Neural crest cell (in vitro differentiated cells): ENCODE measurements around the gene FKTN. TPM values are rescaled to one million over a fixed set of nuclear protein-coding genes. Genes with fewer than 3 reads are reported as not detected.
"Not testable (repeated sequence)": the region's sequence is repeated elsewhere in the genome, so short reads cannot be mapped to it uniquely, and the experiment has no call there.

Experiments
- DNase-seq: peaks from one replicate; pipeline ENCODE4 v3.0.0; 2021; ENCODE audit warnings: low read depth, mixed read lengths, low spot score
- H3K27ac Mint-ChIP-seq: one replicate; pipeline ENCODE4 v1.8.0; 2021; ENCODE audit warnings: mild to moderate bottlenecking, mixed read lengths; ENCODE audit not compliant: unreplicated experiment
- H3K27me3 Mint-ChIP-seq: 2 replicates; pipeline ENCODE4 v1.8.0; 2021; ENCODE audit warnings: low read depth, mild to moderate bottlenecking, mixed read lengths
- H3K36me3 Mint-ChIP-seq: 2 replicates; pipeline ENCODE4 v1.8.0; 2021; ENCODE audit warnings: low read depth, mild to moderate bottlenecking, mixed read lengths
- H3K4me1 Mint-ChIP-seq: 2 replicates; pipeline ENCODE4 v1.8.0; 2021; ENCODE audit warnings: mixed read lengths
- H3K4me3 Mint-ChIP-seq: one replicate; pipeline ENCODE4 v1.8.0; 2021; ENCODE audit warnings: mild to moderate bottlenecking, mixed read lengths
- H3K9me3 Mint-ChIP-seq: 2 replicates; pipeline ENCODE4 v1.8.0; 2021; ENCODE audit warnings: mixed read lengths
- total RNA-seq: library from RNA; stranded (reverse); gene quantifications from 2 replicates; pipeline ENCODE4 v1.2.1, GENCODE V29; 2021
- TF ChIP-seq, protein P1 (sequence below): fragments of 200-600 bp; sonication (generic); conservative IDR thresholded peaks from 2 replicates; pipeline ENCODE4 v1.5.0; 2021; ENCODE audit warnings: antibody characterized with exemption, mild to moderate bottlenecking

The FKTN gene
- total RNA-seq, 1 donor from 2014 or later: 19.7 TPM

DNA sequence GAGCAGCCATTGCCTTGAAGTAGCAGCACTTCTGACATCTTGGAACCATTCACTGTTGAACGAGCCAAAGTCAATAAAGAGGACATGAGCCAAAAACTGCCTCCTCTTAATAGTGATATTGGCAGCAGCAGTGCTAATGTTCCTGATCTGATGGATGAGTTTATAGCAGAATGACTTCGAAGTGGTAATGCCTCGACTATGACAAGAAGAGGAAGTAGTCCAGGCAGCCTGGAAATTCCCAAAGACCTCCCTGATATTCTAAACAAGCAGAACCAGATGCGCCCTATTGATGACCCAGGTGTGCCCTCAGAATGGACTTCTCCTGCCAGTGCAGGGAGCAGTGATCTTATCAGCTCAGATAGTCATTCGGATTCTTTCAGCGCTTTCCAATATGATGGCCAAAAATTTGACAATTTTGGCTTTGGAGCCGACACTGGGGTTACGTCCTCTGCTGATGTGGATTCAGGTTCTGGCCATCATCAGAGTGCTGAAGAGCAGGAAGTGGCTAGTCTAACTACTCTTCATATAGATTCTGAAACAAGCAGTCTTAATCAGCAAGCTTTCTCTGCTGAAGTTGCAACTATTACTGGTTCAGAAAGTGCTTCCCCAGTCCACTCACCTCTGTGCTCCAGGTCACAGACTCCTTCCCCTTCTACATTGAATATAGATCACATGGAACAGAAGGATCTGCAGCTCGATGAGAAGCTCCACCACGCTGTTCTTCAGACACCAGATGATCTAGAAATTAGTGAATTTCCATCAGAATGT is 35.1 kb upstream of the FKTN start:
- not testable (repeated sequence) for H3K27me3 Mint-ChIP-seq, H3K4me1 Mint-ChIP-seq
- peaks cover 21% of the 10 kb centered on the region for H3K9me3 Mint-ChIP-seq

DNA sequence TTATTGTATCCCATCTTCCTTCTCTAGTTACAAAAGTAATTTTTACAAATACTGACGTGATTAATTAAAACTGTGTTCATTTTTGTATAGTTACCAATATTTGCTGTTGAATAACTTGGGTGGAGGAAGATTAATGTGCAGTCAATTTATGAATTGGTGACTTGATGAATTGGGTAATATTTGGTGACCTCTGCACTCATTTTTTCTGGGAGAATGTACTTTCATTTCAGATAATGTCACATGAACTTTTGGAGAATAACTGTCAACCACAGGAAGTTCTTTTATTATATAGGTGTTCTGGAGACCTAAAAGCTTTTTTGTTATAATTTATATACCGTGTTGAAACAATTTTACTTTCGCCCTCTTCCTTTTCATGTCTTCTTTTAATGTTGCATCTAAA is 26.4 kb upstream of the FKTN start:
- no peaks in the 10 kb centered on the region for H3K27me3 Mint-ChIP-seq
- no peaks in the 10 kb centered on the region for H3K4me1 Mint-ChIP-seq
- H3K27ac Mint-ChIP-seq: peak overlapping the region; percentile 59
- TF ChIP-seq, protein P1, sequence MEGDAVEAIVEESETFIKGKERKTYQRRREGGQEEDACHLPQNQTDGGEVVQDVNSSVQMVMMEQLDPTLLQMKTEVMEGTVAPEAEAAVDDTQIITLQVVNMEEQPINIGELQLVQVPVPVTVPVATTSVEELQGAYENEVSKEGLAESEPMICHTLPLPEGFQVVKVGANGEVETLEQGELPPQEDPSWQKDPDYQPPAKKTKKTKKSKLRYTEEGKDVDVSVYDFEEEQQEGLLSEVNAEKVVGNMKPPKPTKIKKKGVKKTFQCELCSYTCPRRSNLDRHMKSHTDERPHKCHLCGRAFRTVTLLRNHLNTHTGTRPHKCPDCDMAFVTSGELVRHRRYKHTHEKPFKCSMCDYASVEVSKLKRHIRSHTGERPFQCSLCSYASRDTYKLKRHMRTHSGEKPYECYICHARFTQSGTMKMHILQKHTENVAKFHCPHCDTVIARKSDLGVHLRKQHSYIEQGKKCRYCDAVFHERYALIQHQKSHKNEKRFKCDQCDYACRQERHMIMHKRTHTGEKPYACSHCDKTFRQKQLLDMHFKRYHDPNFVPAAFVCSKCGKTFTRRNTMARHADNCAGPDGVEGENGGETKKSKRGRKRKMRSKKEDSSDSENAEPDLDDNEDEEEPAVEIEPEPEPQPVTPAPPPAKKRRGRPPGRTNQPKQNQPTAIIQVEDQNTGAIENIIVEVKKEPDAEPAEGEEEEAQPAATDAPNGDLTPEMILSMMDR: no peak
- peaks cover 9% of the 10 kb centered on the region for H3K9me3 Mint-ChIP-seq
- H3K4me3 Mint-ChIP-seq: no peak overlapping the region
- peaks cover 42% of the 10 kb centered on the region for H3K36me3 Mint-ChIP-seq
- DNase-seq: no peak

More for the DNA sequence above, 35.1 kb upstream of the FKTN start:
- DNase-seq, H3K27ac Mint-ChIP-seq, H3K4me3 Mint-ChIP-seq: not testable (repeated sequence)
- H3K36me3 Mint-ChIP-seq: peaks cover 74% of the 10 kb centered on the region

DNA sequence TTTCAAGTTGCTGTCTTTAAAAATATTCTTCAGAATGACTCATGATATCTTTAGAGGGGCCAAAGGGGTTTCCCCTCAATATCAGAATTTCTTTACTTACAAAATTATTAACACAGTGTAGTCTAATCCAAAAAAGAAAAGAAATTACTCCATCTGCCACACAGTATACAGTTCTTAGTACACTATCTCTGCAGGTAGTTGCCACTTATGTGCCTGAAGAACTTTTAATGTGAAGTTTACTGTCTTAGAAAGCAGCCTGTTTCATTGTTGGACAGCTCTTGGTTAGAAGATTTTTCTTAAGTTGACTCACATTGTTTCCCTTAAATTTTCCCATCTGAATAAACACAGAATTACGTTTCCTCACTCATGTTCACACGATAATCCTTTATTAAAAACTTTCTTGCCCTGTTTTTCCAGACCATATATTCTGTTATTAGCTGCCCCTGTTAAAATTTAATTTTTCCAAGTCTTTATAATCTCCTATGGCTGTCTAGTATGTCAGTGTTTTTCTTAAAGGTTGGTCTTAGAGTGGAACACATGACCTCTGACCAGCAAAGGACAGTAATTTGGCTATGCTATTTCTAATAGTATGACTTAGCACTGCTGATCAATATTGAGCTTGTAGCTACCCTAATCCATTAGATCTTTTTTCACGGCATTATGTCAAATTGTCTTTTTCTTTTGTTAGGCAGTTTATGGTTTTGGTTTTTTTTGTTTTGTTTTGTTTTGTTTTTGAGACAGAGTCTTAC is 21.8 kb upstream of the FKTN start:
- Mint-ChIP-seq H3K4me3 (no peak overlapping the region), H3K9me3 (no peaks in the 10 kb centered on the region), H3K27me3 (no peaks in the 10 kb centered on the region), H3K36me3 (peaks cover 27% of the 10 kb centered on the region), H3K27ac (no peak overlapping the region), H3K4me1 (no peaks in the 10 kb centered on the region)
- TF ChIP-seq, protein P1: no peak
- DNase-seq: no peak

DNA sequence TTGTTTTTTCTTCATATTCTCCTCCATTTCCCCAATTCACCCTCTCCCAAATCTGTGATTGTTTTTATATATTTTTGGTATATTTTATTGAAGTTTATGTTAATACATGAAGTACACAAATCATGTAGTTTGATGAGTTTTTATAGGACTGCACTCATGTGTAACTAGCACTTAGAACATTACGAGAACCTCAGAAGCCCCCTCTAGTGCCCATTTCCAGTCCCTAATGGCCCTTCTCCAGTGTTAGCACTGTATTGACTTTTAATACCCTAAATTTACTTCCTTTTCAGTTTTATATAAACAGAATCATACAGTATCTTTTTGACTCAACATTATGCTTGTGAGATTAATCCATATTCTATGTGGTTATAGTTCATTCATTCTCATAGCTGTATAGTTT is 18.5 kb upstream of the FKTN start:
- DNase-seq: no peak
- Mint-ChIP-seq H3K27ac (no peak overlapping the region), H3K9me3 (no peaks in the 10 kb centered on the region), H3K27me3 (no peaks in the 10 kb centered on the region), H3K4me1 (no peaks in the 10 kb centered on the region), H3K36me3 (peaks cover 35% of the 10 kb centered on the region), H3K4me3 (no peak overlapping the region)
- TF ChIP-seq, protein P1: peak; percentile 33

DNA sequence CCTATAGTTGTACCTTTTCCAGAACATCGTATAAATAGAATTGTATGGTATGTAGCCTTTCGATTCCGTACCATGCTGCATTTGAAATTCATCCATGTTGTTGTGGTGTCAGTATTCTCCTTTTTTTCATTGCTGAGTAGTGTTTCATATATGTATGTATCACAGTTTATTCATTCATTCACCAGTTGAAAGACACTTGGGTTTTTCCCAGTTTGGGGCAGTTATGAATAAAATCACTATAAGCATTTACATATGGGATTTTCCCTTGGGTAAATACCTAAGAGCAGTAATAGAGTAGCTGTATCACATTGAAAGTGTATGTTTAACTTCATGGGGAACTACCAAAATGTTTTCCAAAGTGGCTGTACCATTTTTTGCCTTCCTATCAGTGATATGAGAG is 16.1 kb upstream of the FKTN start:
- DNase-seq: no peak
- Mint-ChIP-seq H3K4me3 (no peak overlapping the region), H3K9me3 (no peaks in the 10 kb centered on the region), H3K36me3 (peaks cover 27% of the 10 kb centered on the region), H3K4me1 (no peaks in the 10 kb centered on the region), H3K27ac (no peak overlapping the region), H3K27me3 (no peaks in the 10 kb centered on the region)
- TF ChIP-seq, protein P1: no peak

DNA sequence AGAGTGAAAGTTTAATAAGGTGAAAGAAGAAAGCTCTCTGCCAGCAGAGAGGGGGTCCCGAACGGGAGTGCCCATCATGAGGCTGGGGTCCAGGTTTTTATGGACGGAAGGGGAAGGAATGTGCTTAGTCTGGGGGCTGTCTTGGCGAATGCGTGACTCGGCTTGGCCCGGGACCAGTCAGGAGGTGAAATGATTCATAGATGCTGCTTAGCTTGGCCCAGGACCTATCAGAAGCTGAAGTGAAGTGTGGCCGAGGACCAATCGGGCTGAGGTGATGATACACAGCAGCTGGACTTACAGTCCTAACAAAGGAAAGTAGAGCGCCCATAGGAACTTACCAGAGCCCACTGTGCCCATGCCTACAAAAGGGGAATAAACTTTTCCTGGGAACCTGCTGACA is 3.9 kb upstream of the FKTN start:
- peaks cover 11% of the 10 kb centered on the region for H3K27me3 Mint-ChIP-seq
- no peak overlapping the region for H3K27ac Mint-ChIP-seq
- DNase-seq: no peak
- H3K9me3 Mint-ChIP-seq: no peaks in the 10 kb centered on the region
- TF ChIP-seq, protein P1: no peak
- H3K4me1 Mint-ChIP-seq: peaks cover 17% of the 10 kb centered on the region
- H3K36me3 Mint-ChIP-seq: peaks cover 7% of the 10 kb centered on the region
- peak overlapping the region; percentile 25 for H3K4me3 Mint-ChIP-seq
